ENCODE data around the gene TMEM255B. TPM values are rescaled to one million over a fixed set of nuclear protein-coding genes. Genes with fewer than 3 reads are reported as not detected.

The TMEM255B gene
- total RNA-seq, 1 donor from 2014 or later: 2.2 TPM

DNA sequence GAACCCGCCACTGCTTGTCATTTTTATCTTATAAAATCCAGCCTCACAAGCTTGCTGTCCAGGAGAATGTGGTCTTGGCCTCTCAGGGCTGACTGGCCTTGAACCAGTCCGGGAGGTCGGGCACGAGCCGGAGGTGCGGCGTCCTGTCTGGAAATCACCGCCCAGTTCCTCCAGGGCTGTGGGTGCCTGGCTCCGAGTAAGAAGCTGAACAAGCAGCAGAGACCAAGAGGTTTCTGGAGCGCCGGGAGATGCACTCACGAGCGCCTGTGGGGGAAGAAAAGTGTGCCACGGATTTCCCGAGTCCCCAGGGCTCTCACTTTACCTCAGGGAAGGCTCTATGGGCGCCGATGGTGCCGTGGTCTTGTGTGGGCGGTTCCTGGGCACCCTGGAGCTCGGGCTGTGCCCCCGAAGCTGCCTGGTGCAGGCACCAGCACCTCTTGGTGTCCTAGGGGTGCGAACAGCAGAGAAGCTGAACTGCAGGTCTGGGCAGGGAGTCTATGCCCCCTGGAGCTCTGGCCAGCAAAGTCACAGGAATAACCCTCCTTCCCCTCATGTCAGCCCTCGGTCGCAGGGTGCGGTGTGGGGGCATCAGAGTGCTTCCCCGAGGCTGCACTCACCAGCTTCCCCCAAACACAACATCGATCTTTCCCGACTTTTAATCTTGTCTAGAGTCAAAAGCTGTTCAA lies 54.9 kb downstream of the TMEM255B start:
- H3K27ac Mint-ChIP-seq: no peak overlapping the region
- intact Hi-C loops (cut with micrococcal nuclease): no loop called here
- H3K4me1 Mint-ChIP-seq (ENCODE audit: low read depth): peaks cover 16% of the 10 kb centered on the region
- no peaks in the 10 kb centered on the region for H3K27me3 Mint-ChIP-seq (ENCODE audit: low read depth)
- DNase-seq (ENCODE audit: low spot score): no peak
- peaks cover 5% of the 10 kb centered on the region for H3K9me3 Mint-ChIP-seq
- peaks cover 14% of the 10 kb centered on the region for H3K36me3 Mint-ChIP-seq (ENCODE audit: low read depth)
- H3K4me3 Mint-ChIP-seq (ENCODE audit: low read depth): no peak overlapping the region

DNA sequence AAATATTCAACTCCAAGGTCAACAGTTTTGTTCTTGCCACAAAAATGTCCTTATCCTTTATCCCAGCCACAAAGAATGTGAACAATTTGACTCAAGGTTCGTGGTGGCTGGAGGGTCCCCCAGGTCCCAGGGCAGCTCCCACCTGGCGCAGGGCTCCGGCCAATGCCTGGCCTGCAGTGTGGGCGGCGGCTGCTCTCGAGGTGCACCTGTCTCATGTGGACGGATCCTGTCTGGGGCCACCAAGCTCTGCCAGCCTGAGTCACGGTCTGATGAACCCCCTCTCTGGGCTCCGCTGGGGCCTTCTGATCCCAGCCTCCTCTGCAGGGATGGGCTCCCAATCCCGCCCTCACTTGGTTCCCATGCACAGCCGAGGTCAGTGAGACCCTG lies 55.4 kb downstream of the TMEM255B start:
- DNase-seq (ENCODE audit: low spot score): no peak
- Mint-ChIP-seq H3K9me3 (peaks cover 4% of the 10 kb centered on the region), H3K27ac (no peak overlapping the region), H3K4me1 (ENCODE audit: low read depth) (peaks cover 16% of the 10 kb centered on the region), H3K4me3 (ENCODE audit: low read depth) (no peak overlapping the region), H3K36me3 (ENCODE audit: low read depth) (peaks cover 14% of the 10 kb centered on the region), H3K27me3 (ENCODE audit: low read depth) (no peaks in the 10 kb centered on the region)
- intact Hi-C loops (cut with micrococcal nuclease): no loop called here

DNA sequence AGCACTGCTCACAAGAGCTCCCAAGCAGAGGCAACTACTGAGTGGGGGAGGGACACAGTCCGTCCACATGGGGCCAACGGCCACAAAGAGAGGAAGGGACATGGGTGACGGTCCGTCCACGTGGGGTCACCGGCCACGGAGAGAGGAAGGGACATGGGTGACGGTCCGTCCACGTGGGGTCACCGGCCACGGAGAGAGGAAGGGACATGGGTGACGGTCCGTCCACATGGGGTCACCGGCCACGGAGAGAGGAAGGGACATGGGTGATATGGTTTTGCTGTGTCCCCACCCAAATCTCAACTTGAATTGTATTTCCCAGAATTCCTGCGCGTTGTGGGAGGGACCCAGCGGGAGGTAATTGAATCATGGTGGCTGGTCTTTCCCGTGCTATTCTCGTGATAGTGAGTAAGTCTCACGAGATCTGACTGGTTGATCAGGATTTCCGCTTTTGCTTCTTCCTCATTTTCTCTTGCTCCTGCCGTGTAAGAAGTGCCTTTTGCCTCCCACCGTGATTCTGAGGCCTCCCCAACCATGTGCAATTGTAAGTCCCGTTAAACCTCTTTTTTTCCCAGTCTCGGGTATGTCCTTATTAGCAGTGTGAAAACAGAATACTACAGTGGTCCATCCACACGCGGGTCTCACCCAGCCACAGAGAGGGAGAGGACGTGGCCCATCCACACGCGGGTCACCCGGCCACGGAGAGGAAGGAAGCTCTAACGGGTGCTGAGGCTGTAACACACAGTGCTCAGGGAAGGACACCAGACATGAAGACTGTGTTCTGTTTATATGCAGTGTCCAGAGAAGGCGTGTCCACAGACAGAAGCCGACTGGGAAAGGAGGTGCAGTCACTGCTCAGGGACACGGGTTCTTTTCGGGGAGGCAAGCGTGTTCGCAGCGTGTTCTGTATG lies 56.4 kb downstream of the TMEM255B start:
- H3K36me3 Mint-ChIP-seq (ENCODE audit: low read depth): peaks cover 14% of the 10 kb centered on the region
- intact Hi-C loops (cut with micrococcal nuclease): loop anchor here (2.0 kb wide), 1 partner anchor 419 kb away; the partner anchor contains the start of gene CDC16
- peak overlapping the region; percentile 98 for H3K4me3 Mint-ChIP-seq (ENCODE audit: low read depth)
- peaks cover 16% of the 10 kb centered on the region for H3K4me1 Mint-ChIP-seq (ENCODE audit: low read depth)
- H3K27me3 Mint-ChIP-seq (ENCODE audit: low read depth): no peaks in the 10 kb centered on the region
- peak; percentile 39 for DNase-seq (ENCODE audit: low spot score)
- H3K27ac Mint-ChIP-seq: peak overlapping the region; percentile 87
- peaks cover under 1% of the 10 kb centered on the region for H3K9me3 Mint-ChIP-seq

DNA sequence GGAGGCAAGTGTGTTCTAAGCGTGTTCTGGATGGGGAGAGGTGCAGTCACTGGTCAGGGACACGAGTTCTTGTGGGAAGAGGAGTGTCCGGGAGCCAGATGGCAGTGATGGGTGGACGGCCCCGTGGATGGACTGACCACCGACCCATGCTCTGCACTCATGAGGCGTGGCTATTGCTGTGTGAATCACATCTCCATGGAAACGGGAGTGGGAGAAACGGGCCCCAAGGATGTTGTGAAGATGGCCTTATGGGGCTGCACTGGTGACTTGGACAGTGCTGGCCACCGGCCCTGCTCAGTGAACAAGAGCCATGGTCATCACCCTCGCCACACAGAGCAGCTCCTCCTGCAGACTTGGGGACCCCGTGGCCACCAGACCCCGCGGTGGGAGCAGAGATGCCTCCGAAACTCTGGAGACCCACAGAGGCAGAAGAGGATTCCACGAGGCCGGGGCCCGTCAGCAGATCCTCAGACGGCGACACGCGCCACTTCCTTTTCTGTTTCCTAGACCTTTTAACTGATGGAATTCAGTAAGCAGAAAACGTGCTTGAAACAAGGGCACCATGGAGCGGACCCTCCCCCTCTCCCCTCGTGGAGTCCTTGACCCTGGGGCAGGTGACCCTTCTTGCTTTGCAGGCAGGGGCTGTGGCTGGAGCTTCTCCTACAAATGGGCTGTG lies 57.4 kb downstream of the TMEM255B start:
- Mint-ChIP-seq H3K9me3 (no peaks in the 10 kb centered on the region), H3K27ac (peak overlapping the region; percentile 87), H3K4me3 (ENCODE audit: low read depth) (peak overlapping the region; percentile 98), H3K4me1 (ENCODE audit: low read depth) (peaks cover 16% of the 10 kb centered on the region), H3K36me3 (ENCODE audit: low read depth) (peaks cover 17% of the 10 kb centered on the region), H3K27me3 (ENCODE audit: low read depth) (no peaks in the 10 kb centered on the region)
- intact Hi-C loops (cut with micrococcal nuclease): loop anchor here (2.0 kb wide), 1 partner anchor 418 kb away; the partner anchor contains the start of gene CDC16
- DNase-seq (ENCODE audit: low spot score): no peak

DNA sequence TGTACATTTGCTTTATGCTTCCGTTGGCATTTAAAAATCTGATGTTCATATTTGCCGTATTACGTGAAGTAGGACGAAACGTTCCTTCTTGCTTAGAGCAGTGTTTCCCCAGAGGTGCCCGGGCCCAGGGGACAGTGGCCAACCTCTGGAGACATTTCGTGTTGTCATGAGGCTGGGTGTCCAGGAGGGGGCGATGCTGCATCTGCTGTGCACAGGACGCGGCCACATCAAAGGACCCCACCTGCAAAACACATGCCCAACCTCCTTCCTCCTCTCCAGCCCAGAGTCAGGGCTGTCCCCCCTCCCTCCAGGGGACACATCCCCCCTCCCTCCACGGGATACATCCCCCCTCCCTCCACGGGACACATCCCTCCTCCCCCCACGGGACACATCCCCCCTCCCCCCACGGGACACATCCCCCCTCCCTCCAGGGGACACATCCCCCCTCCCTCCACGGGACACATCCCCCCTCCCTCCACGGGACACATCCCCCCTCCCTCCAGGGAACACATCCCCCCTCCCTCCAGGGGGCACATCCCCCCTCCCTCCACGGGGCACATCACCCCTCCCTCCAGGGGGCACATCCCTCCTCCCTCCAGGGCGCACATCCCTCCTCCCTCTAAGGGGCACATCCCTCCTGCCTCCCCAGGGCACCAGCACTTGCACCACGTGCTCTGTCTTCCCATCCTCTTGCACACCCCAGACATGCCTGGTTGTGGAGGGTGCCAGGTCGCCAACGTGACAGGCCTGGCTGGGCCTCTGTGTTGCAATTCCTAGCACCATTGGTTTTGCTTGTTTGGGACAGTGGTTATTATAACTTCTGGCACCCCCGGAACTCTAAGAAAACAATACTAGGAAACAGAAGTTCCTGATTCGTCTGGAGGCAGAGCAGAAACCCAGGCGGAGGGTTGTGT lies 58.2 kb downstream of the TMEM255B start:
- peaks cover 17% of the 10 kb centered on the region for H3K36me3 Mint-ChIP-seq (ENCODE audit: low read depth)
- H3K9me3 Mint-ChIP-seq: no peaks in the 10 kb centered on the region
- intact Hi-C loops (cut with micrococcal nuclease): loop anchor here (1.0 to 2.0 kb wide), 2 partner anchors 409 to 418 kb away; partner anchors contain the start of gene CDC16
- DNase-seq (ENCODE audit: low spot score): peak; percentile 80
- H3K4me1 Mint-ChIP-seq (ENCODE audit: low read depth): peaks cover 16% of the 10 kb centered on the region
- no peaks in the 10 kb centered on the region for H3K27me3 Mint-ChIP-seq (ENCODE audit: low read depth)
- peak overlapping the region; percentile 57 for H3K27ac Mint-ChIP-seq
- peak overlapping the region; percentile 98 for H3K4me3 Mint-ChIP-seq (ENCODE audit: low read depth)

DNA sequence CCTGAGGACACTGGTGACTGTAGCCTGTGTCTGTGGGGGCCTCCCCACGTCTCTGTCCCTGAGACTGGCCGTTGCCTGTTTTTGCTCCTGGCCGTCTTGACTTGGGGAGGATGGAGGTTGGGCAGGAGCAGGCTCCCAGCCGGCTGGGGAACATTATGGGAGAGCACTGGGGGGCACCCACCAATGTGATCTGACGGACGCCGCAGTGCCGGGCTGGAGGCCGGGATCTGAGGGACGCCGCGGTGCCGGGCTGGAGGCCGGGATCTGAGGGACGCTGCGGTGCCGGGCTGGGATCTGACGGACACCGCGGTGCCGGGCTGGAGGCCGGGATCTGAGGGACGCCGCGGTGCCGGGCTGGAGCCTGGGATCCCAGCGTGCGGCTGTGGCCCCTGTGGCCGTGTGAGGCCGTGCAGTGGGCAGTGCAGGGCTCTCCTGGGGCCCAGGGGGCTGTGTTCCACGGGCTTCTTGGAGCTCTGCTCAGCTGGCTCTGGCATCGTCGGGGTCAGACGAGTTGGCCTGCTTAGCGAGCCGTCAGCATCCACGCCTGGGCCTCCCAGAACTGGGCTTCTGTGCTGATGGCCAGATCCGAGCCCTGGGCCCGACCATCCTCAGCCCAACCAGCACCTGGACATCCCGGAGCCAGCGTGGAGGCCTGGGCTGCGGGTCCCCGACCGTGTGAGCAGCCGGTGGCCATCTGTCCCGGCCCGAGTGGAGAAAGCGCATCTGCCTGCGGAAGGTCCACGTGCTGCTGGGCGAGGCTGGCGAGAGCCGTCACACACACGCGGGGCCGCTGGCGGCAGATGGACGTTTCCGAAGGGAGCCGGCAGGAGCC lies 59.0 kb downstream of the TMEM255B start:
- peaks cover 17% of the 10 kb centered on the region for H3K36me3 Mint-ChIP-seq (ENCODE audit: low read depth)
- no peaks in the 10 kb centered on the region for H3K9me3 Mint-ChIP-seq
- H3K27ac Mint-ChIP-seq: no peak overlapping the region
- no peaks in the 10 kb centered on the region for H3K27me3 Mint-ChIP-seq (ENCODE audit: low read depth)
- H3K4me3 Mint-ChIP-seq (ENCODE audit: low read depth): no peak overlapping the region
- DNase-seq (ENCODE audit: low spot score): no peak
- intact Hi-C loops (cut with micrococcal nuclease): loop anchor here (1.0 to 2.0 kb wide), 2 partner anchors 408 to 417 kb away; partner anchors contain the start of gene CDC16
- H3K4me1 Mint-ChIP-seq (ENCODE audit: low read depth): peaks cover 16% of the 10 kb centered on the region

DNA sequence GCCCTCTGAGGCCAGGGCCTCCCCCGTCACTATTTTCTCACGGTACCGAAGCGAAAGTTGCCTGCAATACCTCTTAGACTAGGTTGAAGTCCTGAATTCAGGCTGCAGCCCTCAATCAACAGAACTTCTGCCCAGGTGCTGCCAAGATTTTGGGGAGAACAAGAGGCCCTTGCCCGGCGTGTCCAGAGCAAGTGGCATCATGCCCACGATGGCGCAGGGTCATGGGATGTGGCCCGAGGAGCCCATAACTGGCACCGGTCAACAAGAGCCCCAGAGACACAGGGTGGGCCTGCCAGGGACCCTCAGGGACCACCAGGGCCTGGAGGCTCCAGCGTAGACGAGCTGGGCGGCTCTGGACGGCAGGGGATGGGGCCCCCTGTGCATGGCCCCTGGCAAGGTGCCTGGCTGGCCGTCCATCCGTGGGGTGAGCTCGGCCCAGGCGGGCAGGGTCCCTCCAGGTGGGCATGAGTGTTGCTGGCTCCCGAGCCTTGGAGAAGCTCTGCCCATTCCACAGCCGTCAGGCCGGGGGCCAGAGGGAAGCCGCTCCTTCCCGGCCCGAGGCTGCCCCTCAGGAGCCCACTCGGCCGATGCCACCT lies 59.8 kb downstream of the TMEM255B start:
- Mint-ChIP-seq H3K27ac (no peak overlapping the region), H3K4me1 (ENCODE audit: low read depth) (peaks cover 16% of the 10 kb centered on the region), H3K36me3 (ENCODE audit: low read depth) (peaks cover 17% of the 10 kb centered on the region), H3K4me3 (ENCODE audit: low read depth) (no peak overlapping the region), H3K9me3 (no peaks in the 10 kb centered on the region), H3K27me3 (ENCODE audit: low read depth) (no peaks in the 10 kb centered on the region)
- no peak for DNase-seq (ENCODE audit: low spot score)
- intact Hi-C loops (cut with micrococcal nuclease): no loop called here

DNA sequence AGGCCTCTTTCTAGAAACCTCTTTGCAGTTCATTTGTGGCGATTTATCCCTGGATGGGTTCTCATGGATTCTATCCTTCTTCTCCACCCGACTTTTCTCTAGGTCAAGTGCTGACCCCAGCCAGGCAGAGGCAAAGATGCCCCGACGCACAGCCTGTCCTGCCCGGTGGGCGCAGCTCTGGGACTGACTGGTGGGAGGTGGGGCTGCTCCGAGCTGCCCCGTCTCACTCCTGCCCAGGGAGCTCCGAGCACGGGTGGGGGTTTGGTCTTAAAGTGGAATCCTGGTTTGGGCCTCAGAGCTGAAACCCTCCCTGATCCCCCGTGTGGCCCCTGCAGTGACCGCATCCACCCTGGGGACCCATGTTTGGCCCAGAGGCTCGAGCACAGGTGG lies 60.3 kb downstream of the TMEM255B start:
- Mint-ChIP-seq H3K4me3 (ENCODE audit: low read depth) (no peak overlapping the region), H3K9me3 (no peaks in the 10 kb centered on the region), H3K27me3 (ENCODE audit: low read depth) (no peaks in the 10 kb centered on the region), H3K4me1 (ENCODE audit: low read depth) (peaks cover 16% of the 10 kb centered on the region), H3K36me3 (ENCODE audit: low read depth) (peaks cover 17% of the 10 kb centered on the region), H3K27ac (no peak overlapping the region)
- intact Hi-C loops (cut with micrococcal nuclease): no loop called here
- DNase-seq (ENCODE audit: low spot score): no peak

DNA sequence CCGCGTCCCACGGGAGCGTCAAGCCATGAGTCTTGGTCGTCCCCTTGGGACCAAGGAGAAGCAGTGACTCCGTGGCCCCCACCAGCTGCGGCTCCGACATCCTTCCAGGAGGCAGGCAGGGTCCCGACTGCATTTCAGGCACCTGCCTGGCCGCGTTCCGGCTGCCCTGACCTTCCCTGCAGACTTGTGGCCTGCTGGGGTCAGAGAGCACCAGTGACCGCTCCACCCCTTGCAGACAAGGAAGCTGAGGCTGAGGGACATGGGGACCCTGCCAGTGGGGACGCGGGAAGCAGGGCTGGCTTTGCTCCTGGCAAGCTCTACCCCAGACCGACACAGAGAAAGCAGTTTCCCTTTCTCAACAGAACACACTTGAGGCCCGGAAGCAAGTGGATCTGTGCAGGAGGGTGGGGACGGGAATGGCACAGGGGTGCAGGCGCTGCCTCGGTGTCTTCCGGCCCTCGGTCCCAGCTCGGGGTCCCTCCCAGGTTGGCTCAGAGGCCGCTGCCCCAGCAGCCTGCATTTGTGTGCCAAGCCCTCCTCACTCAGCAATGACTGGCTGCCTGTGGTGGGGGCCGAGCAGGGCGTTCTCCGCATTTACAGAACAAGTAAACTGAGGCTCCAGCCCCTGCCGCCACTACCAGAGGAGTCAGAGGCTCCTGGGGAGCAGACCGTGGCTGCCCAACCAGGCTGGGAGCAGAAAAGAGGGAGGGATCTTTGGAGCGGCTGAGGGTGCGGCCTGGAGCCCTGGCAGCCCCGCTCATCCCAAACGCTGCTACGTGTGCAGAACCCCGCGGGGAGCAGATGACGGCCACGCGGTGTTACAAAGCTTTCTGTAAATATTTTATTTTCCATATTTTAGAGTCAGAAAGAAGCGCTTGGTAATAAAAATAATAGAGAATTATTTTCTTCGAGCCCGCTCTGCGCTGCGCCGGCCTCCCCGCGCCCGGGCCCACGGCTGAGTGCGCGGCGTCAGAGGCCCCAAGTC lies 61.0 kb downstream of the TMEM255B start:
- intact Hi-C loops (cut with micrococcal nuclease): no loop called here
- Mint-ChIP-seq H3K27ac (no peak overlapping the region), H3K36me3 (ENCODE audit: low read depth) (peaks cover 17% of the 10 kb centered on the region), H3K27me3 (ENCODE audit: low read depth) (no peaks in the 10 kb centered on the region), H3K4me3 (ENCODE audit: low read depth) (no peak overlapping the region), H3K9me3 (no peaks in the 10 kb centered on the region), H3K4me1 (ENCODE audit: low read depth) (peaks cover 16% of the 10 kb centered on the region)
- DNase-seq (ENCODE audit: low spot score): no peak

DNA sequence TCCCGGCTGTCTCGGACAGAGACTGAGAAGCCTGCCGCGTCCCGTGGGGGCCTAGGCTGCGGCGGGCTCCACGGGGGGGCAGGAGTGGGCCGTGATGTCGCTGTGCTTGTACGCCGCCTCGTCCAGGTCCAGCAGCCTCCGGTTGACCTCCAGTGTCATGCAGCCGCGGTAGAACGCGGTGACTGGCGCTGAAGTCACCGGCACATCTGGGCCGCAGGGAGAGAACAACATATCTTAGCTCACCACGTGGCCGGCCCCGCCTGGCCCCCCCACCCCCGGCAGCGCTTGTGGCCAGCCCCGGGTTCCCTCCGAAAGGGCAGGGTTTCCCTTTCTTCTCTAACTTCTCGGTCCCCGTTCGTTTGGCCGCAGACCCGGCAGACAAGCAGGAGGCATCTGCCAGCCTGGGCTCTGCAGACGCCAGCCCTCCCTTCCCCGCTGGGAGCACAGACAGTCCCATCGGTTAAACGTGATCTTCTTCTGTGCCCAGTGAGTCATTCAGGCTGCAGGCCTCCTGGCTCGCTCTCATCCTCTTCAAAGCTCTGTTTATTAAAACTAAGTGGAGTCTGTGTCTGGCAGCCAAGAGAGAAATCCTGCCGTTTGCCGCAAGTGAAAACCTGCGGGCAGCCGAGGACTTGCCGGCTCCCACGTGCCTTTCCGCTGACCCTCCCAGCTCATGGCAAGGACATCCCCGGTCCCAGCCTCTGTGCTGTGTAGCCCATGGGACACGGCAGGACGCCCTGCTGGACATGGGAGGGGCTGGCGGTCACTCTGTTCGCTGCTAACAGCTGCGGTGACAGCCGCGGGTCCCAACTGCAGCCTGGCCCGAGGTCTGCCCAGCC lies 62.0 kb downstream of the TMEM255B start:
- intact Hi-C loops (cut with micrococcal nuclease): no loop called here
- Mint-ChIP-seq H3K4me3 (ENCODE audit: low read depth) (no peak overlapping the region), H3K27ac (no peak overlapping the region), H3K27me3 (ENCODE audit: low read depth) (no peaks in the 10 kb centered on the region), H3K36me3 (ENCODE audit: low read depth) (peaks cover 11% of the 10 kb centered on the region), H3K9me3 (no peaks in the 10 kb centered on the region), H3K4me1 (ENCODE audit: low read depth) (peaks cover 10% of the 10 kb centered on the region)
- DNase-seq (ENCODE audit: low spot score): no peak
